ENCODE results near the gene SSH3. TPM values are rescaled to one million over a fixed set of nuclear protein-coding genes. Genes with fewer than 3 reads are reported as not detected.

Gene SSH3
- total and polyA plus RNA-seq, 5 donors from 2014 or later, result 2.3 to 24.4 (median 3.7) TPM

DNA sequence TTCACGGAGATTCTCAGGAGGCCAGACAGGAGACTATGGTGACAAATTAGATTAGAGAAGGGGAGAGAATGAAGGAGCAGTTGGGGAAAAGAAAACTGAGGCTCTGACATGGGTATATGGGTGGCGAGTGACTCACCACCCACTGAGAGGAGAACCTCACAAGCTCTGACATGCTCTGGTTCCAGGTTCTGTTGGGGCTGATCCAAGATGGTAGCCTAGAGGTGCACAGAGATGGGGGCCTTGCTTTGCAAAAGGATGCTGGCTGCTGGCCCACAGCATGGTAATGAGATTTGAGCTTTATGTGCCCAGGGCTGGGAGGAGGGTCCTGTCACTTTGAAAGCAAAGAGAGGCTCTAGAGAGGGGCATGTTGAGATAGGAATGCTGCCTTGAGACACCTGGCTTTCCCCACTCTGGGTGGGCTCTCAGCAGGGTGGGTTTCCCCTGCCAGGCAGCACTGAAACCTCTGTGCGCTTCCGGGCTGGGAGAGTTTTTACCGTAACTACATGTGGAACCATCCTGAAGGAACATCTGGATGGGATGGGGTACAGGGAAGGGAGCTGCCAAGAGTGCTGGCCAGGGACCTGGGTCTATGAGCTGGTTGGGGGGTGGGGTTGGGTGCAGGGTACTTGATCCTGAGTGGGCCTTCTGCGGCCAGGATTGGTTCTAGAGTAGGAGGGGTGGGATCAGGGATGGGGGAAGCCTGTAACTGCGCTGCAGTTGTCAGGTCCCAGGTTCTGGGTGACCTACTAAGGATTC lies 38.3 kb upstream of the SSH3 start:
- Histone ChIP-seq H3K36me3 (ENCODE audit: control insufficient read depth, insufficient read depth, low read length) (peaks cover 5% of the 10 kb centered on the region), H3K9me3 (ENCODE audit: control insufficient read depth in 2 of 2, low read length in 2 of 2) (no peaks in the 10 kb centered on the region), H3K4me1 (ENCODE audit: control insufficient read depth, insufficient read depth, low read length, poor library complexity, severe bottlenecking) (peaks cover 55% of the 10 kb centered on the region), H3K27ac (ENCODE audit: insufficient read depth, low read length, poor library complexity, severe bottlenecking) (peak overlapping the region; percentile 55), H3K27me3 (ENCODE audit: control insufficient read depth, insufficient read depth, low read length) (peaks cover 2% of the 10 kb centered on the region), H3K4me3 (ENCODE audit: low read depth, low read length) (no peak overlapping the region)
- H3K36me3 Mint-ChIP-seq, result peaks cover 13% of the 10 kb centered on the region
- peak overlapping the region; percentile 86 to 91 (median 90) for H3K27ac Mint-ChIP-seq
- H3K9me3 Mint-ChIP-seq, result peaks cover 0 to 3% (median 0%) of the 10 kb centered on the region in 7 donors
- H3K27me3 Mint-ChIP-seq, result peaks cover 14% of the 10 kb centered on the region
- peak overlapping the region; percentile 82 to 95 (median 89) for H3K4me3 Mint-ChIP-seq
- H3K4me1 Mint-ChIP-seq, result peaks cover 12 to 68% (median 42%) of the 10 kb centered on the region in 4 donors
- ATAC-seq (ENCODE audit: low read depth in 2 of 2), result no peak
- no peak for DNase-seq

DNA sequence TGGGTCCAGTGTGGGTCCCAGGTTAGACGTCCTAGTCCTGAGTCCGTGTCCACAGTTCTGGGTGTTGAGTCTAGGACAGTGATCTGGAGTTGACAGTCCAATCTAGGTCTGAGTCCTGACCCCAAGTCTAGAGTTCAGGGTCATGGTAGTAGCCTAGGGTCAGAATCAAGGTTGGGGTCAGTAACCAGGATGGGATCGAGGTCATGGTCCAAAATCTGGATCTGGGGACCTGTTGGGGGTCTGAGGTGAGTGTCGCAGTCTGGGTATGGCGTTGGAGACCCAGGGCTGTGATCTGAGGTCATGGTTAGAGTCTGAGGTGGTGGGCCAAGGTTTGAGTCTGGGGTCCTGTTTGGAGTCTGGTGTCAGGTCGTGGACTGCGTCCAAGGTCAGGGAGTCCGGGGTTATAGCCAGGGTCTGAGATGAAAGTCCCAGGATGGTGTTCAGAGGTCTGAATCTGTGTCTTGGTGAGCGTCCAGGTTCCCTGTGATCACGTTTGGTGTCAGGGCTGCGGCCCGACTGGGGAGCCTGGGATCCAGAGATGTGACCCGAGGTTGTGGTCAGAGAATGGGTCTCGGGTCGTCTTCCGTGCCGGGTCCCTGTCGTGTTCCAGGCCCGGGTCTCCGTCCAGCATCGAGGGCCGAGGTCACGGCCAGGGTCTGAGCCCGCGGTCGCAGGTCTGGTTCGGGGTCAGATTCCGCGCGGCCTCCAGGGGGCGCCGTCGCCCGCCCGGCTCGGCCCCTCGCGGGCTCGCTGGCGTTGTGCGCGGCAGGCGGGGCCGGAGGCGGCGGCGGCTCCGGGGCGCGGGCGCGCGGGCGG lies 37.5 kb upstream of the SSH3 start:
- ATAC-seq (ENCODE audit: low read depth in 2 of 2), result peak; percentile 52 to 63

DNA sequence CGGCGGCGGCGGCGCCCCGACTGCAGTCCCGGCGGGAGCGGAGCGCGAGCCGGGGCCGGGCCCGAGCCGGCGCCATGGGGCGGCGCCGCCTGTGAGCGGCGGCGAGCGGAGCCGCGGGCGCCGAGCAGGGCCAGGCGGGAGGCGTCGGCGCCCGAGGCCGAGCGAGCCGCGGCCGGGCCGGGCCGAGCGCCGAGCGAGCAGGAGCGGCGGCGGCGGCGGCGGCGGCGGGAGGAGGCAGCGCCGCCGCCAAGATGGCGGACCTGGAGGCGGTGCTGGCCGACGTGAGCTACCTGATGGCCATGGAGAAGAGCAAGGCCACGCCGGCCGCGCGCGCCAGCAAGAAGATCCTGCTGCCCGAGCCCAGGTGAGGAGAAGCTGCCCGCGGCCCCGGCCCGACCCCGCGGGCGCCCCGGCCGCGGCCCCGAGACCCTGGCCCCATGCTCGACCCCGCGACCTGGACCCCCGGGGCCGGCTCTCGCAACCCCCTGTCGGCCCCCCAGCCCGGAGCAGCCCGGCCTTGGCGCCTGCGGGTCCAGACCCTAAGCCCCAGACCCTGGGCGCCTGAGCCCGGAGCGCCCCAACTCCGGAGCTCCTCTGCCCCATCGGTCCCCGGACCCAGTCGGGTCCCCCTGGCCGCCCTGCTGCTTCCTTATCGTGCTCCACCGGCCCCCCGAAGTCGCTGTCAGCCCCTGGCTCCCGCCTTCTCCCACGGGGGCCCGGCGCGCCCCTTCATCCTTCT lies 36.7 kb upstream of the SSH3 start, which contains the start of gene GRK2:
GRK2 (plus strand) TSS at position 25 of the 739 bp plus-strand sequence; CDS start at position 252, 227 bp downstream.
- Mint-ChIP-seq H3K9me3 (peaks cover 0 to 3% (median 0%) of the 10 kb centered on the region in 7 donors), H3K36me3 (peaks cover 24% of the 10 kb centered on the region), H3K27me3 (peaks cover 14% of the 10 kb centered on the region), H3K27ac (peak within 1 kb of the TSS; percentile 95 to 96 (median 96)), H3K4me3 (peak within 1 kb of the TSS; percentile 97 to 99 (median 98)), H3K4me1 (peaks cover 12 to 77% (median 55%) of the 10 kb centered on the region in 4 donors)
- Histone ChIP-seq H3K4me3 (ENCODE audit: low read depth, low read length) (peak within 1 kb of the TSS; percentile 91), H3K27me3 (ENCODE audit: control insufficient read depth, insufficient read depth, low read length) (peaks cover 2% of the 10 kb centered on the region), H3K27ac (ENCODE audit: insufficient read depth, low read length, poor library complexity, severe bottlenecking) (peak within 1 kb of the TSS; percentile 80), H3K36me3 (ENCODE audit: control insufficient read depth, insufficient read depth, low read length) (peaks cover 5% of the 10 kb centered on the region), H3K9me3 (ENCODE audit: control insufficient read depth in 2 of 2, low read length in 2 of 2) (no peaks in the 10 kb centered on the region), H3K4me1 (ENCODE audit: control insufficient read depth, insufficient read depth, low read length, poor library complexity, severe bottlenecking) (peaks cover 66% of the 10 kb centered on the region)
- DNase-seq, result peak; percentile 42 to 66 (median 51)
- peak; percentile 13 to 24 for ATAC-seq (ENCODE audit: low read depth in 2 of 2)

More for the DNA sequence above, 37.5 kb upstream of the SSH3 start:
- peak overlapping the region; percentile 55 for H3K27ac ChIP-seq (ENCODE audit: insufficient read depth, low read length, poor library complexity, severe bottlenecking)
- peaks cover 5% of the 10 kb centered on the region for H3K36me3 ChIP-seq (ENCODE audit: control insufficient read depth, insufficient read depth, low read length)
- peak overlapping the region; percentile 41 for H3K4me3 ChIP-seq (ENCODE audit: low read depth, low read length)
- DNase-seq, result peak; percentile 69 to 77 (median 71)
- H3K9me3 ChIP-seq (ENCODE audit: control insufficient read depth in 2 of 2, low read length in 2 of 2), result no peaks in the 10 kb centered on the region
- peaks cover 2% of the 10 kb centered on the region for H3K27me3 ChIP-seq (ENCODE audit: control insufficient read depth, insufficient read depth, low read length)
- peaks cover 21% of the 10 kb centered on the region for H3K36me3 Mint-ChIP-seq
- peak overlapping the region; percentile 86 to 91 (median 90) for H3K27ac Mint-ChIP-seq
- H3K4me3 Mint-ChIP-seq, result peak overlapping the region; percentile 82 to 95 (median 89)
- H3K9me3 Mint-ChIP-seq, result peaks cover 0 to 3% (median 0%) of the 10 kb centered on the region in 7 donors
- peaks cover 14% of the 10 kb centered on the region for H3K27me3 Mint-ChIP-seq
- peaks cover 12 to 72% (median 48%) of the 10 kb centered on the region in 4 donors for H3K4me1 Mint-ChIP-seq
- peaks cover 63% of the 10 kb centered on the region for H3K4me1 ChIP-seq (ENCODE audit: control insufficient read depth, insufficient read depth, low read length, poor library complexity, severe bottlenecking)

DNA sequence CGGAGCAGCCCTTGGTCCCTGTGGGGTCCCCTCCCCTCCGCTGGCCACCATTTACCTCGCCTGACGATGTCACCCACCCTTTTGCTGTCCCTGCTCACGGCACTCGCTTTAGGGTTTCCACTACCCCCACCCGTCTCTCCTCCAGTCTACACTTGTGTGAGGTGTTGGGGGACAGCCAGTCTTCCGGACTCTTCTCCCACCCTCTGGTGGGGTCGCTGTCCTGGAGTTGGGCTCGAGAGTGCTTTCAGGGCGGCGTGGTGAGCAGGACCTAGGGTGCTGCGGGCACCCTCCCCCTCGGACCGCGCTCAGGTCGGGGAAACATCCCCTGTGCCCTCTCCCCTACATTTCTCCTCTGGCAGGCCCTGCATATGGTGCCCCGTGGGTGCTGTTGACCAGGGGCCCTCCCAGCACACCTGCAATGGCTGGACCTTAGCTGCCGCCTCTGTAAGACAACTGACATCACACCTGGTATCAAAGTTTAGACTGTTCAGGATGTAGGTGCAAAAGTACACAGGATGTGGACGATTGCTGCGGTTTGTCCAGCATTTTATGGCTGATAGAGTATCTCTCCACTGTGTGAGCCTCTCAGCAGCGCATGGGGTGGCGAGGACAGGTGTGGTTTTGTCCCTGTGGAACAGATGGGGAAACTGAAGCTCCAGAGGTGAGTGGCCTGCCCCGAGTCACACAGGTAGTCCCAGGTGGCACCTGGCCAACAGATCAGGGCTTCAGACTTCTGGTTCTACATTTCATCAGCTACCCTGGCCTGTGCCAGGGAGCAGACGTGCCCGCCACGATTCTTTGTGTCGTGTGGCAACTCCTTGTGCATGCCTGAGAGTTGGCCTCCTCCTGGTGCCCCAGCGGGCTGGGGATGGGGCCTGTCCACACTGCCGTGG lies 35.9 kb upstream of the SSH3 start:
- Histone ChIP-seq H3K27me3 (ENCODE audit: control insufficient read depth, insufficient read depth, low read length) (no peaks in the 10 kb centered on the region), H3K9me3 (ENCODE audit: control insufficient read depth in 2 of 2, low read length in 2 of 2) (no peaks in the 10 kb centered on the region), H3K36me3 (ENCODE audit: control insufficient read depth, insufficient read depth, low read length) (peaks cover 5% of the 10 kb centered on the region), H3K4me1 (ENCODE audit: control insufficient read depth, insufficient read depth, low read length, poor library complexity, severe bottlenecking) (peaks cover 67% of the 10 kb centered on the region), H3K27ac (ENCODE audit: insufficient read depth, low read length, poor library complexity, severe bottlenecking) (peak overlapping the region; percentile 80), H3K4me3 (ENCODE audit: low read depth, low read length) (peak overlapping the region; percentile 91)
- H3K9me3 Mint-ChIP-seq, result peaks cover 0 to 3% (median 0%) of the 10 kb centered on the region in 7 donors
- ATAC-seq (ENCODE audit: low read depth in 2 of 2), result no peak
- H3K4me3 Mint-ChIP-seq, result peak overlapping the region; percentile 97 to 99 (median 98)
- peaks cover 12 to 78% (median 56%) of the 10 kb centered on the region in 4 donors for H3K4me1 Mint-ChIP-seq
- peaks cover 24% of the 10 kb centered on the region for H3K36me3 Mint-ChIP-seq
- H3K27ac Mint-ChIP-seq, result peak overlapping the region; percentile 95 to 96 (median 96)
- peak in 2 of 3 donors; percentile 49 to 77 for DNase-seq
- peaks cover 8% of the 10 kb centered on the region for H3K27me3 Mint-ChIP-seq

DNA sequence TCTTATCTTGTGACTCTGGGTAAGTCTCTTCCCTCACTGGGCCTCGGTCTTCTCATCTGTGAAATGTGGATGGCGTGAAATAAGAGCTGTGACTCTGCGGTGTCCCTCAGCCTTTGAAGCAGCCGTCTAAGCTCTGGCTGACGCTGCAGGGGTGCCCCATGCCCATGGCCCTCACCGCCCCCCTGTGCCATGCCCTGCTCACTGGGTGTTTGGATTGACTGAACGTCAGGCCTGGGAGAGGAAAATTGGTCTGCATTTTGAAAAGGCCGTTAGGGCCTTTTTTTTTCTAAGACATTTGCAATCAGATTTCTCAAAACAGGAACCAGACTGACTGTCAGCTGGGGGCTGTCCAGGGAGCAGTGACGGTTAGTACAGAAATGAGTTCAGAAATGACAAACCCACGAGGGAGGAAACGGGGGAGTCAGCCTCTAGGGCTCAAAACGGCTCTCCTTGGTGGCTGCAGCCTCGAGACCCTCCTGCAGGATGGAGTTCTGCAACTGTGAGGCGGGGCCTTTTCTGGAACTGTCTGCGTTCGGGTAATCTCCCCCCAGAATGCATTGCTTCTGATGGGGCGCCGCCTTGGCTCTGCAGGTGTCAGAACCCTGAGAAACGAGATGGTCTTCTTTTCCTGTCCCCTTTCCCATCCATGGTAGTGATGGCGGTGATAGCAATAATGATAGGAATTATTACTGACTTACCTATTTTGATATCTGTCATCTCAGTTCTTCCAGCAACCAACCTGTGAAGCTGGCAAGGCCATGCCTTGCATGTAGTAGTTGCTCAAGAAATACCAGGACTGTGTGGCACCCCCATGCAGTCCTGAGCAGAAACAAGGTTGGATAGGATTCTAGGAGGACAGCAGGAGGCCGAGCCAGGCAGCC lies 35.0 kb upstream of the SSH3 start:
- Mint-ChIP-seq H3K27me3 (peaks cover 5% of the 10 kb centered on the region), H3K27ac (peak overlapping the region; percentile 95 to 96 (median 96)), H3K9me3 (peaks cover 0 to 3% (median 0%) of the 10 kb centered on the region in 7 donors), H3K36me3 (peaks cover 24% of the 10 kb centered on the region), H3K4me1 (peaks cover 7 to 78% (median 47%) of the 10 kb centered on the region in 4 donors), H3K4me3 (peak overlapping the region; percentile 97 to 99 (median 98))
- Histone ChIP-seq H3K27ac (ENCODE audit: insufficient read depth, low read length, poor library complexity, severe bottlenecking) (peak overlapping the region; percentile 80), H3K9me3 (ENCODE audit: control insufficient read depth in 2 of 2, low read length in 2 of 2) (no peaks in the 10 kb centered on the region), H3K4me3 (ENCODE audit: low read depth, low read length) (peak overlapping the region; percentile 91), H3K27me3 (ENCODE audit: control insufficient read depth, insufficient read depth, low read length) (no peaks in the 10 kb centered on the region), H3K36me3 (ENCODE audit: control insufficient read depth, insufficient read depth, low read length) (peaks cover 9% of the 10 kb centered on the region), H3K4me1 (ENCODE audit: control insufficient read depth, insufficient read depth, low read length, poor library complexity, severe bottlenecking) (peaks cover 67% of the 10 kb centered on the region)
- peak; percentile 39 to 40 for ATAC-seq (ENCODE audit: low read depth in 2 of 2)
- peak; percentile 44 to 86 (median 61) for DNase-seq

DNA sequence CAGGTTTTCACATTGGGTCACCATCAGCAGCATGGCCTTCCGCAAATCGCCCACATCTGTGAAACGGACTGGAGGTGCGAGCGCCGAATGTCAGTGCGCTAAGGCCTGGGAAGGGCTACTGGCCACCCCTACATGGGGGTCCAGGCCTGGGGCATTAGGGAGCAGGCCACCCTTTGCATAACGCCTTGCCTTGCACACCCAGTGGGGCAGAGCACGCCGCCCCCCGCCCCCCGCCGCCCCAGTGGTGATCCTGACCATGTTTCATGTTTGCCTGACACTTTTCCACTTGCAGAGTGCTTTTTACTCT lies 34.4 kb upstream of the SSH3 start:
- ATAC-seq (ENCODE audit: low read depth in 2 of 2) (no peak), DNase-seq (no peak)
- Histone ChIP-seq H3K27ac (ENCODE audit: insufficient read depth, low read length, poor library complexity, severe bottlenecking) (peak overlapping the region; percentile 80), H3K9me3 (ENCODE audit: control insufficient read depth in 2 of 2, low read length in 2 of 2) (no peaks in the 10 kb centered on the region), H3K4me3 (ENCODE audit: low read depth, low read length) (peak overlapping the region; percentile 91), H3K4me1 (ENCODE audit: control insufficient read depth, insufficient read depth, low read length, poor library complexity, severe bottlenecking) (peaks cover 73% of the 10 kb centered on the region), H3K27me3 (ENCODE audit: control insufficient read depth, insufficient read depth, low read length) (no peaks in the 10 kb centered on the region), H3K36me3 (ENCODE audit: control insufficient read depth, insufficient read depth, low read length) (peaks cover 9% of the 10 kb centered on the region)
- peaks cover 7 to 82% (median 47%) of the 10 kb centered on the region in 4 donors for H3K4me1 Mint-ChIP-seq
- peak overlapping the region; percentile 95 to 99 (median 96) for H3K27ac Mint-ChIP-seq
- peaks cover 0 to 3% (median 0%) of the 10 kb centered on the region in 7 donors for H3K9me3 Mint-ChIP-seq
- H3K4me3 Mint-ChIP-seq, result peak overlapping the region; percentile 97 to 99 (median 98)
- peaks cover 5% of the 10 kb centered on the region for H3K27me3 Mint-ChIP-seq
- peaks cover 24% of the 10 kb centered on the region for H3K36me3 Mint-ChIP-seq
